PC-9 (cell line): ENCODE data around the gene PRKCA.

Experiments used
- EZH2 ChIP-seq: fragments of 200-600 bp; sonication (generic); IDR thresholded peaks from 2 replicates; pipeline ENCODE4 v1.8.0; 2017; ENCODE audit warnings: antibody characterized with exemption, low read depth
- TF ChIP-seq, protein P1 (sequence below): fragments of 200-600 bp; sonication (generic); conservative IDR thresholded peaks from 2 replicates; pipeline ENCODE4 v1.6.1; 2017; ENCODE audit warnings: mixed run types, antibody characterized with exemption, mild to moderate bottlenecking, moderate library complexity

DNA sequence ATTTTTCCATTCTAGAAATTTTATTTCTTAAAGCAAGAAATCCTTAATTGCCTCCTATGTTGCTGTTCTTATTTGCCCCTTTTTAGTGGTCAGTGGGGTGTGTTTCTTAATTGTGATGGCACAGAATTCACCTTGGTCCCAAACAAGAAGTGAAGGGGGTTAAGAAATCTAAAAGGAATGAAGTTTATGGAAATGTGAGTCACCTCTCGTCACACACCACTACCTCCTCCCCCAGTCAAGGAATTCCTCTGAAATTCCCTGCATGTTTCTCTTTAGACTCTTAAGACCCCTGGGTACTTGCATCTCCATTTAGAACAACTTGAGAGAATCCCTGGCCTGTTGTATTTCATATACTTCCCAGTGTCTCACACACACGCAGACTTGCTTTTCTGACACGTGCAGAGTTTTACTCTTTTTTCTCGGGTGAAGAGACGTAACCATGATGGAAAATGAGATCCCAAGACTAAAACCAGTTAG is 247.4 kb downstream of the PRKCA start:
- TF ChIP-seq, protein P1, sequence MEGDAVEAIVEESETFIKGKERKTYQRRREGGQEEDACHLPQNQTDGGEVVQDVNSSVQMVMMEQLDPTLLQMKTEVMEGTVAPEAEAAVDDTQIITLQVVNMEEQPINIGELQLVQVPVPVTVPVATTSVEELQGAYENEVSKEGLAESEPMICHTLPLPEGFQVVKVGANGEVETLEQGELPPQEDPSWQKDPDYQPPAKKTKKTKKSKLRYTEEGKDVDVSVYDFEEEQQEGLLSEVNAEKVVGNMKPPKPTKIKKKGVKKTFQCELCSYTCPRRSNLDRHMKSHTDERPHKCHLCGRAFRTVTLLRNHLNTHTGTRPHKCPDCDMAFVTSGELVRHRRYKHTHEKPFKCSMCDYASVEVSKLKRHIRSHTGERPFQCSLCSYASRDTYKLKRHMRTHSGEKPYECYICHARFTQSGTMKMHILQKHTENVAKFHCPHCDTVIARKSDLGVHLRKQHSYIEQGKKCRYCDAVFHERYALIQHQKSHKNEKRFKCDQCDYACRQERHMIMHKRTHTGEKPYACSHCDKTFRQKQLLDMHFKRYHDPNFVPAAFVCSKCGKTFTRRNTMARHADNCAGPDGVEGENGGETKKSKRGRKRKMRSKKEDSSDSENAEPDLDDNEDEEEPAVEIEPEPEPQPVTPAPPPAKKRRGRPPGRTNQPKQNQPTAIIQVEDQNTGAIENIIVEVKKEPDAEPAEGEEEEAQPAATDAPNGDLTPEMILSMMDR: no peak
- TF ChIP-seq EZH2: no peak
